H7 (cell line): ENCODE data around the gene ABCA10. TPM values are rescaled to one million over a fixed set of nuclear protein-coding genes. Genes with fewer than 3 reads are reported as not detected.

Experiments used
- DNase-seq: peaks from one replicate; pipeline ENCODE4 v3.0.0; 2012
- H3K27me3 ChIP-seq: 2 replicates; pipeline ENCODE4 v1.6.0; 2011; ENCODE audit warnings: mild to moderate bottlenecking, low read length; ENCODE audit not compliant: control insufficient read depth, insufficient read depth
- H3K36me3 ChIP-seq: replicated peaks from 2 replicates; pipeline ENCODE4 v1.5.1; 2011; ENCODE audit warnings: low read length; ENCODE audit not compliant: control insufficient read depth, insufficient read depth
- H3K4me3 ChIP-seq: 2 replicates; pipeline ENCODE4 v1.5.1; 2011; ENCODE audit warnings: low read depth, mild to moderate bottlenecking, control low read depth, low read length, moderate library complexity; ENCODE audit not compliant: insufficient read depth
- total RNA-seq: library from RNA; depleted of rRNA; stranded (reverse); fragments of >200 nt; shearing (Covaris generic); gene quantifications from 2 replicates; pipeline ENCODE4 v1.2.3, GENCODE V29; 2014

Gene ABCA10
- total RNA-seq, 1 experiment from 2014 or later = not detected

- no peak for DNase-seq
- Histone ChIP-seq H3K27me3 (no peaks in the 10 kb centered on the region), H3K4me3 (no peak overlapping the region), H3K36me3 (no peaks in the 10 kb centered on the region)
Observed at GRCh38 chr17:69239611-69240600, 11.3 kb upstream of the ABCA10 start.

GRCh38 chr17:69236946-69237345, 8.3 kb upstream of the ABCA10 start:
- no peak for DNase-seq
- no peaks in the 10 kb centered on the region for H3K27me3 ChIP-seq
- H3K36me3 ChIP-seq = no peaks in the 10 kb centered on the region
- no peak overlapping the region for H3K4me3 ChIP-seq

GRCh38 chr17:69236464-69236863, 7.8 kb upstream of the ABCA10 start:
- no peaks in the 10 kb centered on the region for H3K27me3 ChIP-seq
- no peak overlapping the region for H3K4me3 ChIP-seq
- no peak for DNase-seq
- no peaks in the 10 kb centered on the region for H3K36me3 ChIP-seq

DNA sequence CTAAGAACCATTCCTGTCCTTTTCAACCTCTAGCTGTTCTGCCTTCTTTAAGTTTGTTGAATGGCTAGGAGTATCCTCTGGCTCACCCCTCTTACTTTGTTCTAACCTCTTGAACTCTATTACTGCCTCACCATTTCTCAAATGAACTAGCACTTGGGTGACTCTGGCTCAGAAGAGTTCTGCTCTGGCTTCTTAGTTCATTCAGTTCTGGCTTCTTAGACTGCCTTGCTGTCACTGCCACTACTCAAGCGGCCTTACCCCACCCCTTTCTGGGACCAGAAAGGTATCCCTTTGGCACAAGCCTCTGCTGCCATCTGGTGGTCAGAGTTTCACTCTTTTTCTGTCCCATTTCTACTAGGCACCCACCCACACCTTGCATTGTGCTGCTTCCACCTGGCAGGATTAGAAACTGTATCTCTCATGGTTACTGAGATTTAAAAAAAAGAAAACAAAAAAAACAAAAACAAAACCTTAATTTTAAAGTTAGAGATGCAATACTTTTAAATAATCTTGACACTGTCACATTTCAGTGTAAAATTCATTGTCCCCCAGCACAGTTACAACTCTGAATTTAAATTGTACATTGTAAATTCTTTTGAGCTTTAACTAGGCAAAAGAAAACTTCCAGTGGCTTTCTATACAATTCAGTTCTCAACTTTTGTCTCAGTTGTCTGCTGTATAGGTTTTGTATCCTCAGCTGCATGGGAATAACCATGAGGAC, 6.9 kb upstream of the ABCA10 start:
- H3K27me3 ChIP-seq = no peaks in the 10 kb centered on the region
- DNase-seq = peak; percentile 35
- no peak overlapping the region for H3K4me3 ChIP-seq
- no peaks in the 10 kb centered on the region for H3K36me3 ChIP-seq

DNA sequence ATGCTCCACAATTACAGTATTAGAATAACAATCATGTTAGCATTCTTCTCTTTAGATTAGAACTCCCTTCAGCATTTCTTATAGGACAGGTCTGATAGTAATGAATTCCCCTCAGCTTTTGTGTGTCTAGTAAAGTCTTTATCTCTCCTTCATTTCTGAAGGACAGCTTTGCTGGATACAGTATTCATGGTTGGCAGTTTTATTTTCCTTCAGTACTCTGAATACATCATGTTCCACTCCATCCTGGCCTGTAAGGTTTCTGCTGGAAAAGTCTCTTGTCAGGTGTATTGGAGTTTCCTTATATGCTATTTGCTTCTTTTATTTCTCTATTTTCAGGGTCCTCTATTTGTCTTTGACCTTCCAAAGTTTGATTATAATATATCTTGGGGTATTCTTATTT, 4.0 kb upstream of the ABCA10 start:
- Histone ChIP-seq H3K36me3 (no peaks in the 10 kb centered on the region), H3K4me3 (no peak overlapping the region), H3K27me3 (no peaks in the 10 kb centered on the region)
- DNase-seq = no peak

DNA sequence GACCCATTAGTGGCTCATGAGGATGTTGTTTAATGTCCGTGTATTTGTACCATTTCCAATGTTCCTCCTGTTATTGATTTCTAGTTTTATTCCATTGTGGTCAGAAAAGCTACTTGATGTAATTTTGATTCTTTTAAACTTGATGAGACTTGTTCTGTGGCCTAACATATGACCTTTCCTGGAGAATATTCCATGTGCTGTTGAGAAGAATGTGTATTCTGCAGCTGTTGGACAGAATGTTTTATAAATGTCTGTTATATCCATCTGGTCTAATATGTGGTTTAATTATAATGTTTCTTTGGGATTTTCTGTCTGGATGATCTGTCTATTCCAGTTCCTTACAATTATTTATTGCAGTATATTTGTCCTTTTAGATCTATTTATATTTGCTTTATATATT, 2.9 kb upstream of the ABCA10 start:
- no peaks in the 10 kb centered on the region for H3K36me3 ChIP-seq
- no peaks in the 10 kb centered on the region for H3K27me3 ChIP-seq
- no peak overlapping the region for H3K4me3 ChIP-seq
- no peak for DNase-seq

GRCh38 chr17:69230939-69231338, 2.3 kb upstream of the ABCA10 start:
- Histone ChIP-seq H3K4me3 (no peak overlapping the region), H3K36me3 (no peaks in the 10 kb centered on the region), H3K27me3 (no peaks in the 10 kb centered on the region)
- DNase-seq = no peak

DNA sequence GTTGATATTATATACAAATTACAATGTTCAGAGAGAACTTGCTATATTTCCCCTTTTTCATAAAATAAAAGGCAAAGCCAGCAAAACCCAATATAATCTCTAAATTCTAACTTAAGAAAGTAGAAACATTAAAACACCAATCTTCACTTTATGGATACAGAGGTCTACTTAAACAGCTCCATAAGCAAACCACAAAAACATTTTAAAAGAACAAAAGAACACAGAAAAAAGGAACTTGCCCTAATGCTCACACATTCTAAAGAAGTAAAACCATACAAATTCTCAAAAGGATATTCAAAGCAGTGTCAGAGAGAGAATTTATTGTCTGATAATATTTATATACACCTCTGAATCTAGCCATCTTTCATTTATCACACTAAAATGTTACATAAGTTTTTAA, 606 bp downstream of the ABCA10 start:
- H3K36me3 ChIP-seq = no peaks in the 10 kb centered on the region
- H3K4me3 ChIP-seq = no peak overlapping the region
- no peak for DNase-seq
- no peaks in the 10 kb centered on the region for H3K27me3 ChIP-seq

- H3K4me3 ChIP-seq = no peak overlapping the region
Observed at GRCh38 chr17:69227541-69227940, 1.1 kb downstream of the ABCA10 start.

DNA sequence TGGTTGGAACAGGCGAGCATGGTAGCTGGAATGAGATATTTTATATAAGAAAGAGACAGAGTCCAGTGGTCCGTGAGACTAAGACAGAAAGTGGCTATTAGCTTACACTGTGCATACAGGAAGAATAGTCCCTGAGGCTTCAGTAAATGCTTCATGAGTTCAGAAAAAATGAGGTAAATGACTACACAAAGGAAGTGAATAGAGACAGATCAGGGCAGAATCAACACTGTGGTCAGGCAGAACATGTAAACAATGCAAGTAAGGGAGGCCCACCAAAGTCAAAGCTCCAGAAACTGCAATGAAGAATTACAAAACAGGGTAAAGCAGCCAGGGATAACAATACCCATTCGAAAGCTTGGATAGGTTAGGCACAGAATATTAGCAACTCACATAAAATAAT, 4.8 kb downstream of the ABCA10 start:
- no peak for DNase-seq
- Histone ChIP-seq H3K4me3 (no peak overlapping the region), H3K27me3 (no peaks in the 10 kb centered on the region), H3K36me3 (no peaks in the 10 kb centered on the region)

More at GRCh38 chr17:69227541-69227940, 1.1 kb downstream of the ABCA10 start:
- Histone ChIP-seq H3K27me3 (no peaks in the 10 kb centered on the region), H3K36me3 (no peaks in the 10 kb centered on the region)
- DNase-seq = no peak

GRCh38 chr17:69222707-69223258, 5.8 kb downstream of the ABCA10 start:
- Histone ChIP-seq H3K36me3 (no peaks in the 10 kb centered on the region), H3K4me3 (no peak overlapping the region), H3K27me3 (no peaks in the 10 kb centered on the region)
- no peak for DNase-seq

DNA sequence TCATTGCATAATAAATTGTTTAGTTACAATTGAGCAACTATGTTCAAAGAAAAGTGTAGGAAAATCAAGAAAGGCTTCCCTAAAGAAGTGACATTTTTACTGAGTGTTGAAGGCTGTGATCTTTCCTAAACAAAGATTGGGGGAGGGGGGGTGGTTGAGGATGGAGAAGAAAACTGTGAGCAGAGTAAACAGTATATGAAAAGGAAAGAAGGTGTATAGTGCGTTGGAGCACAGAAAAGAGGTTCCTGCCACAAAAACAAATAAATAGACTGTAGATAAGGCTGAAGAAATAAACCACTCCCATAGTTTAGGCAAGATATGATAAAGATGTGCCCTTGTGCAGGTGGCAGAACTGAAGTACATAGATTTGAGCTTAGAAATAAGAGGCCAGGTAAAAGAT, 8.5 kb downstream of the ABCA10 start:
- H3K36me3 ChIP-seq = no peaks in the 10 kb centered on the region
- no peak for DNase-seq
- no peak overlapping the region for H3K4me3 ChIP-seq
- H3K27me3 ChIP-seq = no peaks in the 10 kb centered on the region

DNA sequence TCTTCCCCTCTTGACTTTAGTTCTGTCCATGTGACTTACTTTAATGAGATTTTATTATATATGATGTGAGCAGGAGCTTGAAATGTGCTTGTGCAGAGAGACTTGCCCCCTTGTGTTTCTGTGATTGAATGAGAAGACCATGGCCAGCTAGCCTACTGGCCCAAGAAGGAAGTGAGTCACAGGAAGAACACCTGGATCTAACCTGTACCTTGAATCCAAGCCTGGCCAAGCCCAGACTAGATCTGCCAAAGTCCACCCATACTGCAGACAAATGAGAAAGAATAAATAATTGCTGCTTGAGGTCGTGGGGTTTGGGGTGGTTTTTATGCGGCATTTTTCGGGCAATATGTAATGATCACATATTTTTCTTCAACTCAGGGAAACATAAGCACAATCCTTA, 9.6 kb downstream of the ABCA10 start:
- DNase-seq = no peak
- no peaks in the 10 kb centered on the region for H3K36me3 ChIP-seq
- no peaks in the 10 kb centered on the region for H3K27me3 ChIP-seq
- no peak overlapping the region for H3K4me3 ChIP-seq

- H3K27me3 ChIP-seq = no peaks in the 10 kb centered on the region
- peak; percentile 32 for DNase-seq
- no peaks in the 10 kb centered on the region for H3K36me3 ChIP-seq
- no peak overlapping the region for H3K4me3 ChIP-seq
Observed at GRCh38 chr17:69213059-69213813, 15.4 kb downstream of the ABCA10 start.
